Measurements from ENCODE around the gene SLC39A11. TPM values are rescaled to one million over a fixed set of nuclear protein-coding genes. Genes with fewer than 3 reads are reported as not detected.
"Not testable (repeated sequence)": the region's sequence is repeated elsewhere in the genome, so short reads cannot be mapped to it uniquely, and the experiment has no call there.

Gene SLC39A11
- total RNA-seq, 1 donor = 15.8 TPM

DNA sequence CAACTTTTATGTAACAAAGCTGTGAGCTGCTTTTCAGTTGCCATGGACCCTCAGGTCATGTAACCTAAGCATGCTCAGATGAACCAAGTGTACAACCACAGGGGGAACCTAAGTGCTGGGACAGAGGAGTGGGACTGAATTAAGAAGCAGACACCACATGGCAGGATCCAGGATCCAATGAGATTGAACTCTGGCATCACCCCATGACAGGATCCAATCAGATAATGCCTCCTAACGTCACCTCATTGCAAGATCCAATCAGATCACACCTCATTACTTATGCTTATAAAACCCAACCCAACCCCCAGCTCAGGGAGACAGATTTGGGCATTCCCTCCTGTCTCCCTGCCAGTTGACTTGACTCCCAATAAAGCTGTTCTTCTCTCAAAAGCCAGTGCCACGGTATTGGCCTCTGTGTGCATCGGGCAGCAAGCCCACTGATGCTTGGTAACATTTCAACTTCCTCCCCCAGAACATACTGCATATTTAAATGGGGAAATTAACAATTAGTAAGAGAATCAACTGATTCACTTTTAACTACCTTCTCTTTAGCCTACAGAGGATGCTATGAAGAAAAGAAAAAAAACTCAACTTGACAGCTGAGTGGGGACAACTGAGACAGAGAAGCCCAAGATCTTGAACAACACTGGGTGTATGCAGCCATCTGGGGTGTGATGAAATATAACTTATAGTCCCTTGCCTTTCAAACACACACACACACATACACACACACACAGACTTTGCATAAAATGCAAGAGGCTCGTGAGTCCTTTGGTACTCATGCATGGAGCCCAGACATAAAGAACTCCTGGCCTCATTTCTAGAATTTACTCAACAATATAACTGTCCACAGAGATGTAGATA lies 148.4 kb downstream of the SLC39A11 start:
- TF ChIP-seq, protein P1, sequence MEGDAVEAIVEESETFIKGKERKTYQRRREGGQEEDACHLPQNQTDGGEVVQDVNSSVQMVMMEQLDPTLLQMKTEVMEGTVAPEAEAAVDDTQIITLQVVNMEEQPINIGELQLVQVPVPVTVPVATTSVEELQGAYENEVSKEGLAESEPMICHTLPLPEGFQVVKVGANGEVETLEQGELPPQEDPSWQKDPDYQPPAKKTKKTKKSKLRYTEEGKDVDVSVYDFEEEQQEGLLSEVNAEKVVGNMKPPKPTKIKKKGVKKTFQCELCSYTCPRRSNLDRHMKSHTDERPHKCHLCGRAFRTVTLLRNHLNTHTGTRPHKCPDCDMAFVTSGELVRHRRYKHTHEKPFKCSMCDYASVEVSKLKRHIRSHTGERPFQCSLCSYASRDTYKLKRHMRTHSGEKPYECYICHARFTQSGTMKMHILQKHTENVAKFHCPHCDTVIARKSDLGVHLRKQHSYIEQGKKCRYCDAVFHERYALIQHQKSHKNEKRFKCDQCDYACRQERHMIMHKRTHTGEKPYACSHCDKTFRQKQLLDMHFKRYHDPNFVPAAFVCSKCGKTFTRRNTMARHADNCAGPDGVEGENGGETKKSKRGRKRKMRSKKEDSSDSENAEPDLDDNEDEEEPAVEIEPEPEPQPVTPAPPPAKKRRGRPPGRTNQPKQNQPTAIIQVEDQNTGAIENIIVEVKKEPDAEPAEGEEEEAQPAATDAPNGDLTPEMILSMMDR (IDR thresholded peaks at IDR 0.05; ENCODE audit: insufficient read depth, low read length) = no peak
- no peak overlapping the region for H3K4me3 ChIP-seq (ENCODE audit: low read depth, low read length)
- no peak for DNase-seq (ENCODE audit: low read depth)

DNA sequence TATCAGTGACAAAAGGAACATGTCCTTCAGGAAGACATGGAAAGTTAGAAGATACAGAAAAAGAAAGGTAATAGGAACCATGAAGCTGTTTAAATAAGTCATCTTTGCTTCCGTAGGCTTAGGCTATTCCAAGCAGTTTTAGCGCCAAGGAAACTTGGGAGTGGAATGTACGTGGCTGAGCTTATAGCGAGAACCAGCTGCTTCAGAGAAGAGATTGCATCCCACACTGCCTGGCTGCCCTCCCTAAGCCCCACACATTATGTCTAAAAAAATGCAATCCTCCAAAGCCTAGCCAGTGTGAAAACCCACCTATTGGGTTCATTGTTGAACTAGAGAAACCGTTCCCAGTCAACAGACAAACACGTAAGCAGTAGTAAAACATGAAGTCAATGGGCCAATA lies 149.9 kb downstream of the SLC39A11 start:
- DNase-seq (ENCODE audit: low read depth) = no peak
- TF ChIP-seq, protein P1 (IDR thresholded peaks at IDR 0.05; ENCODE audit: insufficient read depth, low read length) = no peak
- no peak overlapping the region for H3K4me3 ChIP-seq (ENCODE audit: low read depth, low read length)

DNA sequence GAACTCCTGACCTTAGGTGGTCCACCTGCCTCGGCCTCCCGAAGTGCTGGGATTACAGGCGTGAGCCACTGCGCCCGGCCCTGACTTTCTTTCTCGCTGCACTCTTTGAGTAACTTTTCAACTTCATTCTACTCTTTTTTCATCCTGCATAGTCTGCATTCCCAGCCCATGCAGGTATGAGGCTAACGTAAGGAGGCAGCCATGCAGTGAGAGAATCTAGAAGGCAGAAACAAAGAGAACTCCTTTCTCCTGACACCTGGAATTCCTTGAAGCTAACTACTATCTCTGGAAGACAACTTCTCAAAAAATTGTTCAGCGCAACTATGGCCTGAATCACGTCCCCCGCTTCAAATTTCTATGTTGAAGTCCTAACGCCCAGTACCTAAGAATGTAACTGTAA lies 152.0 kb downstream of the SLC39A11 start:
- TF ChIP-seq, protein P1 (IDR thresholded peaks at IDR 0.05; ENCODE audit: insufficient read depth, low read length) = no peak
- no peak for DNase-seq (ENCODE audit: low read depth)
- H3K4me3 ChIP-seq (ENCODE audit: low read depth, low read length) = no peak overlapping the region

DNA sequence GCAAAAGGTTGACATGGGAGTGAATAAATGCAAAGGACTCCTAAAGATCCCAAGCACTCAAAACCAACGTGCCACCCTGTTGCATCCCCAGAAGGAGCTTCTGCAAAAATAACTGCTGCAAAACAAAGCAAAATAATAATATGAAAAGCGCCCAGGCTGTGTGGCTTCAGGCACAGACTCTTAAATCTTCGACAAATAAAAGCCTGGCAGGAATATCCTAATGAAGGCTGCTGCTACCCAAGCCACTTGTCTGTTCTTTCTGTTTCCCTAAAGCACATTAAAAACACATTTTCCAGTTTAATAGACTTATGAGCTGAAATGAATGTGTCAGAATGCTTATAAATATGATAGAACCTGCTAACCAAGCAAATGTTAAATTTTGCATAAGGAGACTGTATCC lies 154.0 kb downstream of the SLC39A11 start:
- no peak for DNase-seq (ENCODE audit: low read depth)
- TF ChIP-seq, protein P1 (IDR thresholded peaks at IDR 0.05; ENCODE audit: insufficient read depth, low read length) = no peak
- no peak overlapping the region for H3K4me3 ChIP-seq (ENCODE audit: low read depth, low read length)

DNA sequence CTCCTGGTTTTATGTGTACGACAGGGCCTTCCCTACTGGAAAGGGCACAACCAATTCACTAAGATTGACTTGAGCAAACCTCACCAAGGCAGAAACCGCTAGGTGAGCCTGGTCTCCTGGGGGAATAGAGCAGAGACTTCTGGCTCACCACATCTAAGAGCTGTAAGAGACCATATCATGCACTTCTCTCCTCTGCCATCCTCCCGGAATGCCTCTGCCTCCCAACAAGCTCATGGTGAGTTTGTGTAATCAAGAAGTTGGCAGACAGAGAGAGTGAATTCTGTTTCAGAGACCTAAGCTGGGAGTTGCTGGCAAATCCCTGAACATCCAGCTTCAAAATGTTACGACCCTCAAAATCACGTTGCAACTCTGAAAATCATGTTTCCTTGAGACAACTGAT lies 154.8 kb downstream of the SLC39A11 start:
- peak; percentile 10 for DNase-seq (ENCODE audit: low read depth)
- TF ChIP-seq, protein P1 (IDR thresholded peaks at IDR 0.05; ENCODE audit: insufficient read depth, low read length) = no peak

DNA sequence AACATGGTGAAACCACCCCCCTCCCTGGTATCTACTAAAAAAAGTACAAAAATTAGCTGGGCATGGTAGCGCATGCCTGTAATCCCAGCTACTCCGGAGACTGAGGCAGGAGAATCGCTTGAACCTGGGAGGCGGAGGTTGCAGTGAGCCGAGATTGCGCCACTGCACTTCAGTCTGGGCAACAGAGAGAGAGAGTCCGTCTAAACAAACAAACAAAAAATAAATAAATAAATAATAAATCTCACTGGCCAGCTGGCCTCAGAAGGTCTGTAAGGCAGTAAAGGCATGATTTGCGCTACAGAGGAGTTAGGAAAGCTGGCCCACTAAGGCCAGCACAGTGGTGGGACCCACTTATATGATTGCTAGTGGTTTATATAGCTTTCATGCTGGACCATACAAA lies 155.2 kb downstream of the SLC39A11 start:
- H3K4me3 ChIP-seq (ENCODE audit: low read depth, low read length); DNase-seq (ENCODE audit: low read depth): not testable (repeated sequence)

More for the DNA sequence above, 154.8 kb downstream of the SLC39A11 start:
- no peak overlapping the region for H3K4me3 ChIP-seq (ENCODE audit: low read depth, low read length)

DNA sequence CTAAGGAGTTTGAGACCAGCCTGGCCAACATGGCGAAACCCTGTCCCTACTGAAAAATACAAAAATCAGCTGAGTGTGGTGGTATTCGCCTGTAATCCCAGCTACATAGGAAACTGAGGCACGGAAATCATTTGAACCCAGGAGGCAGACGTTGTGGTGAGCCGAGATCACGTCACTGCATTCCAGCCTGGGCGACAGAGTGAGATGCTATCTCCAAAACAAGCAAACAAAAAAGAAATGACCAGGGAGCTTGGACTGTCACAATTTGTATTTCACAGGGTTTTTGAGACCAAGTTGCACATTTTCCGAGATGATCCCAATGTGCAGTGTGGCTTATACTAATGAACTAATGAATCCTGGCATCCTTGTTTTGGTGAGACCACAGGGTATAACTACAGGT lies 156.5 kb downstream of the SLC39A11 start:
- TF ChIP-seq, protein P1 (IDR thresholded peaks at IDR 0.05; ENCODE audit: insufficient read depth, low read length) = no peak
- DNase-seq (ENCODE audit: low read depth) = no peak
- H3K4me3 ChIP-seq (ENCODE audit: low read depth, low read length) = no peak overlapping the region

All from fibroblast of the aortic adventitia (primary cell).